ENCODE results near the gene PRKN. TPM values are rescaled to one million over a fixed set of nuclear protein-coding genes. Genes with fewer than 3 reads are reported as not detected.

Gene PRKN
- total and polyA plus RNA-seq, 9 of the 15 experiments (the other 6 are each of a cell fraction or from before 2014, with no cell fraction given): 0.03 to 0.96 (median 0.15) TPM; not detected in 2

GRCh38 chr6:162688751-162689345, 38.7 kb downstream of the PRKN start:
- 2% methylated on average over 3 of the region's 3 CpGs for WGBS (ENCODE audit: insufficient coverage, low coverage, missing lambda C conversion rate)
- Histone ChIP-seq H3K4me3 (no peak overlapping the region), H3K27me3 (ENCODE audit: control insufficient read depth in 2 of 2, insufficient read depth in 2 of 2, low read length in 2 of 2) (no peaks in the 10 kb centered on the region), H3K4me2 (ENCODE audit: insufficient read depth, low read length) (no peak overlapping the region), H4K20me1 (replicated peaks; ENCODE audit: control insufficient read depth, insufficient read depth, low read length) (no peaks in the 10 kb centered on the region), H3K9ac (ENCODE audit: insufficient read depth in 1 of 2, low read depth in 2 of 2, low read length in 2 of 2) (no peak overlapping the region), H2AFZ (ENCODE audit: low read depth, low read length) (no peak overlapping the region), H3K9me1 (ENCODE audit: control insufficient read depth, insufficient read depth, low read length) (no peaks in the 10 kb centered on the region), H3K27ac (ENCODE audit: extremely low read depth, low read depth, low read length) (no peak overlapping the region), H3K36me3 (ENCODE audit: control insufficient read depth, insufficient read depth, low read length) (no peaks in the 10 kb centered on the region), H3K9me3 (replicated peaks; ENCODE audit: control insufficient read depth, insufficient read depth, low read depth, low read length) (no peaks in the 10 kb centered on the region; the same call in 1 of the 2 replicates), H3K79me2 (ENCODE audit: control insufficient read depth, insufficient read depth, low read length) (no peaks in the 10 kb centered on the region), H3K4me1 (replicated peaks in 1 of 2; ENCODE audit: control insufficient read depth in 2 of 2, insufficient read depth in 2 of 2, low read length in 2 of 2) (no peaks in the 10 kb centered on the region)
- DNase-seq (ENCODE audit: extremely low read depth in 1 of 4, low spot score in 3 of 4) (no peak), FAIRE-seq (no peak), ATAC-seq (no peak)
- intact Hi-C loops (cut with micrococcal nuclease): no loop called here
- no TSS peak for BruUV-seq (replicated peaks)
- no peak for TF ChIP-seq HDAC6 (IDR thresholded peaks at IDR 0.05; ENCODE audit: low read depth, low read length)
- TF ChIP-seq GATA2 (CRISPR knock-in tag; IDR thresholded peaks at IDR 0.05): no peak
- no peak for TF ChIP-seq ZNF311 (CRISPR knock-in tag; IDR thresholded peaks at IDR 0.05)
- in situ Hi-C loops (cut with MboI): no loop called here
- ChIA-PET CTCF (ENCODE audit: low intra/inter-chr PET ratio) (no interaction called here), POLR2A (interaction anchor here (0.6 kb wide), 1 partner anchor 18 kb away, joined by 3 read pairs; no protein-coding TSS in a partner anchor)

GRCh38 chr6:162685586-162685985, 42.0 kb downstream of the PRKN start:
- Histone ChIP-seq H3K4me3 (no peak overlapping the region), H2AFZ (ENCODE audit: low read depth, low read length) (no peak overlapping the region), H3K27ac (ENCODE audit: extremely low read depth, low read depth, low read length) (no peak overlapping the region), H3K9me3 (replicated peaks; ENCODE audit: control insufficient read depth, insufficient read depth, low read depth, low read length) (no peaks in the 10 kb centered on the region; the same call in 1 of the 2 replicates), H3K9ac (ENCODE audit: insufficient read depth in 1 of 2, low read depth in 2 of 2, low read length in 2 of 2) (no peak overlapping the region), H3K4me2 (ENCODE audit: insufficient read depth, low read length) (no peak overlapping the region), H4K20me1 (replicated peaks; ENCODE audit: control insufficient read depth, insufficient read depth, low read length) (no peaks in the 10 kb centered on the region), H3K36me3 (ENCODE audit: control insufficient read depth, insufficient read depth, low read length) (no peaks in the 10 kb centered on the region), H3K79me2 (ENCODE audit: control insufficient read depth, insufficient read depth, low read length) (no peaks in the 10 kb centered on the region), H3K27me3 (ENCODE audit: control insufficient read depth in 2 of 2, insufficient read depth in 2 of 2, low read length in 2 of 2) (no peaks in the 10 kb centered on the region), H3K4me1 (replicated peaks in 1 of 2; ENCODE audit: control insufficient read depth in 2 of 2, insufficient read depth in 2 of 2, low read length in 2 of 2) (no peaks in the 10 kb centered on the region), H3K9me1 (ENCODE audit: control insufficient read depth, insufficient read depth, low read length) (no peaks in the 10 kb centered on the region)
- ATAC-seq (no peak), FAIRE-seq (no peak), DNase-seq (ENCODE audit: extremely low read depth in 1 of 4, low spot score in 3 of 4) (no peak)
- BruUV-seq (replicated peaks): no TSS peak
- in situ Hi-C loops (cut with MboI) (no loop called here), intact Hi-C loops (cut with micrococcal nuclease) (no loop called here)
- TF ChIP-seq ZNF197 (CRISPR knock-in tag; IDR thresholded peaks at IDR 0.05; ENCODE audit: low read depth): no peak
- TF ChIP-seq HNRNPK (IDR thresholded peaks at IDR 0.05; ENCODE audit: low read depth, low read length, poor library complexity, severe bottlenecking): no peak
- TF ChIP-seq ZNF644 (tag; IDR thresholded peaks at IDR 0.05; ENCODE audit: low read depth): no peak
- TF ChIP-seq MEF2D (tag; conservative IDR thresholded peaks at IDR 0.05; ENCODE audit: low read depth): no peak
- TF ChIP-seq ZNF217 (CRISPR knock-in tag; IDR thresholded peaks at IDR 0.05): no peak
- TF ChIP-seq MBD2 (IDR thresholded peaks at IDR 0.05; ENCODE audit: borderline replicate concordance, low read depth): no peak
- CTCF ChIA-PET (ENCODE audit: low intra/inter-chr PET ratio): no interaction called here
- WGBS (ENCODE audit: insufficient coverage, low coverage, missing lambda C conversion rate): 0% methylated on average over 5 of the region's 5 CpGs
- POLR2A ChIA-PET: no interaction called here
